ENCODE results near the gene TRIM52.

Gene TRIM52

GRCh38 chr5:181246276-181247049, 14.5 kb downstream of the TRIM52 start:
- Histone ChIP-seq H3K9ac (ENCODE audit: low read length) (peak overlapping the region; percentile 95), H2AFZ (ENCODE audit: low read depth, low read length, severe bottlenecking) (peak overlapping the region; percentile 17), H3K27ac (ENCODE audit: low read depth, low read length) (peak overlapping the region; percentile 91), H3F3A (ENCODE audit: insufficient read depth) (peaks cover 44% of the 10 kb centered on the region), H3K9me2 (replicated peaks; ENCODE audit: insufficient read depth, low read length) (no peaks in the 10 kb centered on the region), H3K79me2 (ENCODE audit: insufficient read depth, low read length) (peaks cover 74% of the 10 kb centered on the region), H3K36me3 (ENCODE audit: low read length) (peaks cover 16% of the 10 kb centered on the region), H3K4me2 (ENCODE audit: low read depth, low read length, poor library complexity, severe bottlenecking) (peak overlapping the region; percentile 73), H3K4me3 (ENCODE audit: insufficient read depth, low read length, poor library complexity, severe bottlenecking) (peak overlapping the region; percentile 98), H3K9me3 (ENCODE audit: insufficient read depth, low read length) (no peaks in the 10 kb centered on the region), H3K27me3 (ENCODE audit: low read length) (no peaks in the 10 kb centered on the region), H4K20me1 (ENCODE audit: low read depth, low read length) (peaks cover 9% of the 10 kb centered on the region; the same call in 1 of the 2 replicates)
- TF ChIP-seq CTCF (IDR thresholded peaks at IDR 0.05; ENCODE audit: insufficient read depth, low read length, poor library complexity, severe bottlenecking) (no peak), EZH2phosphoT487 (conservative IDR thresholded peaks at IDR 0.05; ENCODE audit: low read length) (no peak)

GRCh38 chr5:181245427-181246275, 15.3 kb downstream of the TRIM52 start:
- Histone ChIP-seq H3K4me3 (ENCODE audit: insufficient read depth, low read length, poor library complexity, severe bottlenecking) (peak overlapping the region; percentile 98), H3K79me2 (ENCODE audit: insufficient read depth, low read length) (peaks cover 76% of the 10 kb centered on the region), H3F3A (ENCODE audit: insufficient read depth) (peaks cover 47% of the 10 kb centered on the region), H3K27me3 (ENCODE audit: low read length) (no peaks in the 10 kb centered on the region), H3K4me2 (ENCODE audit: low read depth, low read length, poor library complexity, severe bottlenecking) (peak overlapping the region; percentile 73), H4K20me1 (ENCODE audit: low read depth, low read length) (peaks cover 11% of the 10 kb centered on the region; the same call in 1 of the 2 replicates), H3K9me2 (replicated peaks; ENCODE audit: insufficient read depth, low read length) (no peaks in the 10 kb centered on the region), H3K36me3 (ENCODE audit: low read length) (peaks cover 20% of the 10 kb centered on the region), H3K9ac (ENCODE audit: low read length) (peak overlapping the region; percentile 95), H3K27ac (ENCODE audit: low read depth, low read length) (peak overlapping the region; percentile 91), H3K9me3 (ENCODE audit: insufficient read depth, low read length) (no peaks in the 10 kb centered on the region), H2AFZ (ENCODE audit: low read depth, low read length, severe bottlenecking) (peak overlapping the region; percentile 17)
- TF ChIP-seq EZH2phosphoT487 (conservative IDR thresholded peaks at IDR 0.05; ENCODE audit: low read length), result no peak
- TF ChIP-seq CTCF (IDR thresholded peaks at IDR 0.05; ENCODE audit: insufficient read depth, low read length, poor library complexity, severe bottlenecking), result no peak

GRCh38 chr5:181243564-181244343, 17.2 kb downstream of the TRIM52 start, which contains the start of gene RACK1:
RACK1 (minus strand) TSS chr5:181243906; CDS start chr5:181243800, 106 bp downstream.
- Histone ChIP-seq H3K9me2 (replicated peaks; ENCODE audit: insufficient read depth, low read length) (no peaks in the 10 kb centered on the region), H3K4me2 (ENCODE audit: low read depth, low read length, poor library complexity, severe bottlenecking) (peak within 1 kb of the TSS; percentile 73), H3K27me3 (ENCODE audit: low read length) (no peaks in the 10 kb centered on the region), H3K9me3 (ENCODE audit: insufficient read depth, low read length) (no peaks in the 10 kb centered on the region), H3K4me3 (ENCODE audit: insufficient read depth, low read length, poor library complexity, severe bottlenecking) (peak within 1 kb of the TSS; percentile 87), H2AFZ (ENCODE audit: low read depth, low read length, severe bottlenecking) (peak within 1 kb of the TSS; percentile 61), H3K27ac (ENCODE audit: low read depth, low read length) (peak within 1 kb of the TSS; percentile 91), H3K36me3 (ENCODE audit: low read length) (peaks cover 28% of the 10 kb centered on the region), H3F3A (ENCODE audit: insufficient read depth) (peaks cover 64% of the 10 kb centered on the region), H3K9ac (ENCODE audit: low read length) (peak within 1 kb of the TSS; percentile 95), H3K79me2 (ENCODE audit: insufficient read depth, low read length) (peaks cover 64% of the 10 kb centered on the region), H4K20me1 (ENCODE audit: low read depth, low read length) (peaks cover 20% of the 10 kb centered on the region; the same call in 1 of the 2 replicates)
- TF ChIP-seq EZH2phosphoT487 (conservative IDR thresholded peaks at IDR 0.05; ENCODE audit: low read length), result no peak
- TF ChIP-seq CTCF (IDR thresholded peaks at IDR 0.05; ENCODE audit: insufficient read depth, low read length, poor library complexity, severe bottlenecking), result no peak
